Measurements from ENCODE around the gene DOHH.

DOHH gene

DNA sequence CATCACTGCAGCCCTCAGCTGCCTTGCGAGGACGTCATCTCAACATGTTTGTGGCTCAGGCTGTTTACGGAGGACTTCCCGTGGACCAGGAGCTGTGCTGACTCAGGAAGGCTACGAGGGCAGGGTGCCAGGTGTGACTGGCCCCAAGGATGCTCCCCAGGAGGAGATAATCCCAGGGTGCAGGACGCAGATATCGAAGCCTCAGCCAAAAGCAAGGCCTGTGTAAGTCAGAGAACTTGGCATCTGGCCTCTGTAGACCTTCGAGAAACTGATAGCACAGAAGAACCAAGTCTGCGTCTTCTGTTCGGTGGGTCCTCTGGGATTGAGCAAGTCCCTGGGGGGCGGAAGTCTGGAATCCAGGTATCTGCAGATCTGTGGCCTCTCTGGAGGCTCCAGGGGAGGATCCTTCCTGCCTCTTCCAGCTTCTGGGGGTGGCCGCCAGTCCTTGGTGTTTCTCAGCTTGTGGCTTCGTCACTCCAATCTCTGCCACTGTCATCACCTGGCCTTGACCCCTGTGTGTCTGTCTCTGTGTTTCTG is 2.6 kb upstream of the DOHH start:
- no peak for DNase-seq (ENCODE audit: low read depth)

DNA sequence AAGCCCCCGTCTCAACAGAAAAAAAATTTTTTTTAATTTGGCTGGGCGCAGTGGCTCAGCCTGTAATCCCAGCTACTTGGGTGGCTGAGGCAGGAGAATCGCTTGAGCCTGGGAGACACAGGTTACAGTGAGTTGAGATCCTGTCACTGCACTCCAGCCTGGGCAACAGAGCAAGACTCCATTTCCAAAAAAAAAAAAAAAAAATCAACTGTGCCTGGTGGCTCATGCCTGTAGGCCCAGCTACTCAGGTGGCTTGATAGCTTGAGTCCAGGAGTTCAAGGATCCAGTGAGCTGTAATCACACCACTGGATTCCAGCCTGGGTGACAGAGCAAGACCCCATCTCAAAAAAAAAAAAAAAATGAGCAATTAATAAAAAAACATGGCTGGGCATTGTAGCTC is 1.3 kb upstream of the DOHH start:
- no peak for DNase-seq (ENCODE audit: low read depth)

- no peak for DNase-seq (ENCODE audit: low read depth)
Measured at GRCh38 chr19:3499738-3500428, 591 bp downstream of the DOHH start.

DNA sequence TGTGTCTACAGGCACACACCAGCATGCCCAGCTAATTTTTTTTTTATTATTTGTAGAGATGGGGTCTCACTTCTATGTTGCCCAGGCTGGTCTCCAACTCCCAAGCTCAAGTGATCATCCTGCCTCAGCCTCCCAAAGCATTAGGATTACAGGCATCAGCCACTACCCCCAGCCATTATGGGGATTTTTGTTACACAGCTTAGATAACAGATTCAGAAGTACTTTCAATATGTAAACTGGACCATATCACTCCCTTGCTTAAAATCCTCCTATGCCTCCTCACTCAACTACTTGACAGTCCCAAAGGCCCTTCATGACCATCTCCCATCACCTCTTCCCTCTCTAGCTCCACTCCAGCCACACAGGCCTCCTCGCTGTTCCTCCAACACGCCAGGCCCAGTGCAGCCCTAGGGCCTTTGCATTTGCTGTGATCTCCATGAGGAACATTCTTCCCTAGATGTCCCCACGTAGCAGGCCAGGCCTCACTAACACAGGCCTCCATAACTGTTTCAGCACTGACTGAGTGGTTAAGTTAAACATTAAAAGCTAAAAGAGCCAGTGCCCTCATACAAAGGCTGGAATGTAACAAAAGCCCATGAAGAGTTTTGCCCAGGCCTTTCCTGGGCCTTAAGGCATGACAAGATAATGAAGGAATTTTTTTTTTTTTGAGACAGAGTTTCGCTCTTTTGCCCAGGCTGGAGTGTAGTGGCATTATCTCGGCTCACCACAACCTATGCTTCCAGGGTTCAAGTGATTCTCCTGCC is 2.5 kb downstream of the DOHH start:
- no peak for DNase-seq (ENCODE audit: low read depth)

- no peak for DNase-seq (ENCODE audit: low read depth)
Measured at GRCh38 chr19:3496392-3497273, 3.8 kb downstream of the DOHH start.

GRCh38 chr19:3494559-3494958 is 5.9 kb downstream of the DOHH start:
- DNase-seq (ENCODE audit: low read depth) = no peak

DNA sequence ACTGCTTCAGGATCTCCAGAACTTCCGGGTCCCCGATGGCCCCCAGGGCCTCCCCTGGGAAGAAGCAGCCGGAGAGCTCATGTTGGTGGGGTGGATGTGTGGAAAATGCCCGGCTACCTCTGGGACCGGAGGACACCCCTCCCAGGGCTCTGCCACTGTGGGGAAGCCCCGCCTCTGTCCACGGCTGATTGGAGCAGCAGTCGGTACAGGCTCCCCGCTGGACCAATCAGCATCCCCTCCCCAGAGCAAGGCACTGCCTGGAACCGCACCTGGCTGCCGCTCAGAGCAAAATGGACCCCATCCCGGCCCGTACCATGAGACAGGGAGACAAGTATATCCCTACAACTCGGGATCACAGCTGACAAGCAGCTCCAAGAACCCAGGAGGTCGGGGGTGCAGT is 6.4 kb downstream of the DOHH start:
- DNase-seq (ENCODE audit: low read depth) = no peak

GRCh38 chr19:3493651-3494050 is 6.8 kb downstream of the DOHH start:
- DNase-seq (ENCODE audit: low read depth) = no peak

- no peak for DNase-seq (ENCODE audit: low read depth)
Measured at GRCh38 chr19:3492919-3493318, 7.6 kb downstream of the DOHH start.

DNA sequence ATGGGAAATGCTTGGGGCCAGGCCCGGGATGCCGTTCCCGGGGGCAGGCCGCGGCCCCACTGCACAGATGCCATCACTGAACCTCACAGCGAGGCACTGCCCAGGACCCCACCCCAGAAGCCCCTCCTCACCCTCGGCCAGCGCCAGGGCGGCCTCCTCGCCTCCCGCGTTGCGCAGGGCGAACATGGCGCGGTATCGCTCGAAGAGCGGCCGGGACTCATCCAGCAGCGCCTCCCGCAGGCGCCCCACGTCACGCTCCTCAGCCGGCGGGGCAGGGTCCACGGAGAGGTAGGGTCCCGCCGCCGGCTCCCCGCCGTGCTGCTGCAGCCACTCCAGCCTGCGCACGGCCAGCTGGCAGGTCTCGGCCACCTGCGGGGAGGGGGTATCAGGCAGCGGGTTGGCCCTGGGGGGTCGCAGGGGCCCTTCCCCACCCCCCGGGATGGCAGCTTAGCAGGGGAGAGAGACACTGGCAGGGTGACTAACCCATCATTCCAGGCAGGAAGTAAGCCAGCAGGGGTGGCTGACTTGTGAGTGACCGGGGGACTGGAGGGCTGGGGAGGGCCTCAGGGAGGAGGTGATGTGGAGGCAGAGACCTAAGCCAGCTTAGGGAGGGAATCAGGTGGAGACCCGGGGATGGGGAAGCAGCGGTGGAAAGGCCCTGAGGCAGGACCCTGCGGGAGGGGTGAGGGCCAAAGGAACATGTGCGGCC is 8.2 kb downstream of the DOHH start:
- DNase-seq (ENCODE audit: low read depth) = no peak

DNA sequence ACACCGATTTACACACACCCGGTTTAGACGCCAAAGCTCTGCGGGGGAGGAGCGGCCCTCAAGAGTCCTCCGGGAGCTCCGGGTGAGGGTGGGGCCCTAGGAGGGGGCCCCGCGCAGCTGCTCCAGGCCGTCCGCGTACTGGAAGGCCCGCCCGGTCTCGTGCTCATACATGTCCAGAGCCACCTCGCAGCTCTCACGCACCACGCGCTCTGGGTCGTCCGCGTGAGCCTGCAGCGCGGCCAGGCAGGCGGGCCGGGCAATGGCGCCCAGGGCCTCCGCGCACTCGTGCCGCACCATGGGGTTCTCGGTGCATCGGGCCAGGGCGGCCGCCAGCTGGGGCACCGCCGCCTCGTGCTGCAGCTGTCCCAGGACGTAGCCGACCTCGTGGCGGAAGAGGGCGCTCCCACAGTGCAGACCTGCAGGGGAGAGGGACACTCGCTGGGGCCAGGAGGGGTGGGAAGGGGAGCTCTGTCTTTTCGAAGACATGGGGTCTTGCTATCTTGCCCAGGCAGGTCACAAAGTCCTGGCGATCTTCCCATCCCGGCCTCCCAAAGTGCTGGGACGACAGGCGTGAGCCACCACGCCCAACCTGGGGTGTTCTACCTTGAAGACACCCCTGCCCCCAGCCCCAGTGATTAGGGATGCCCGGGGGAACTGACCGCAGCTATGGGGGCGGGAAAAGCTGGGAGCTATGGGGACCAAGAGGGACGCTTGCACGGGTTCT is 8.9 kb downstream of the DOHH start:
- DNase-seq (ENCODE audit: low read depth) = no peak

DNA sequence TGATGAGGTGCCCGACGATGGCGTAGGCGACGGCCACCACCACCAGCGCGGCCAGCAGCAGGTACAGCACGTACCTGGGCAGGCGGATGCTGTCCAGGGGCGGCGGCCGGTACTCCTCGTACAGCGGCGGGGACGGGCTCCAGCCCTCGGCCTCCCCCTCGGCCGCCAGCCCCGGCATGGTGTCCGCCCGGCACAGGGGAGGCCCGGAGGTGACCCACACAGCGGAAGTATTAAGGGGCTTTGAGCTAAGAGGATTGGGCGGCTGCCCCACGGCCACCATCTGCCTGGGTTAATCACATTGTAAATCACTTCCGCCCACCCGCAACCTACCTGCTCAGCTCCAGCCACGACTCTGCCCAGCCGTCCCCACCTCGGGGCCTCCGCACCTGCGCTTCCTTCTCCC is 17.2 kb downstream of the DOHH start, which contains the start of gene SMIM44:
Gene SMIM44, minus strand, starts transcription at position 216 of the 403 bp plus-strand sequence. Its CDS starts 38 bp downstream, at position 178.
- no peak for DNase-seq (ENCODE audit: low read depth)

DNA sequence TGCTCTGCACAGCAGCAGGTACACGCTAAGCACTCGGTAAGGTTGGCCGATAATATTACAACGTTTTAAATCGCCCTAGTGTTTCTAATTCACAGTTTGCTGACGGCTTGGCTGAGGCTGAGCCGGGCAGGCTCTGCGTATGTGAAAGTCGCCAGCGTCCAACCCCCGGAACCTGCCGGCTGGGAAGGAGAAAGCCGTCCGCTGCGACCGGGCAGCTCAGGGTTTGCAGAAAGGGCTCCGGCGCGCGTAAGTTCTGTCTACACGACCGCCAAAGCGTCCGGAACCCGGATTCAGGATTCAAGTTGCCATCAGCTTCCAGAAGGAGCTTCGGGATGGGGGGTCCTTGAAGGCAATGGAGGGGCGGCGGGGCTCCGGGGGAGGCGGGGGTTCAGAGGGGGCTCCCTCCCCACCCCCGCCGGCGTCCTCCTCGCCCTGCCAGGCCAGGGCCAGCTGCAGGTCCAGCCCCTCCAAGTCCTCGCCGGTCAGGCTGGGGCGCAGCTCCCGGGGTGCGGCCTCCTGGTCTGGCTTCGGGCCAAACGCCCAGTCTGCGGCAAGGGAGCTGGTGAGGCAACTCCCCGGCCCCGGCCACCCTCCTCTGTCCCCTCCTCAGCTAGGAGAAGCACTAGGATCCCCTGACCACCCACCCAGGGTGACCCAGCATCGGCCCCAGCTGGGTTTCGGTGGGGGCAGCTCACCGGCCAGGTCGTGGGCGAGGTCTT is 17.8 kb downstream of the DOHH start:
- DNase-seq (ENCODE audit: low read depth) = no peak

GRCh38 chr19:3481241-3482090 is 19.0 kb downstream of the DOHH start:
- DNase-seq (ENCODE audit: low read depth) = no peak

- DNase-seq (ENCODE audit: low read depth) = no peak
Measured at GRCh38 chr19:3480383-3481091, 19.9 kb downstream of the DOHH start, which contains the start of gene SMIM24. Gene SMIM24, minus strand, starts transcription at chr19:3480525. Its CDS starts 62 bp downstream, at chr19:3480463.

DNA sequence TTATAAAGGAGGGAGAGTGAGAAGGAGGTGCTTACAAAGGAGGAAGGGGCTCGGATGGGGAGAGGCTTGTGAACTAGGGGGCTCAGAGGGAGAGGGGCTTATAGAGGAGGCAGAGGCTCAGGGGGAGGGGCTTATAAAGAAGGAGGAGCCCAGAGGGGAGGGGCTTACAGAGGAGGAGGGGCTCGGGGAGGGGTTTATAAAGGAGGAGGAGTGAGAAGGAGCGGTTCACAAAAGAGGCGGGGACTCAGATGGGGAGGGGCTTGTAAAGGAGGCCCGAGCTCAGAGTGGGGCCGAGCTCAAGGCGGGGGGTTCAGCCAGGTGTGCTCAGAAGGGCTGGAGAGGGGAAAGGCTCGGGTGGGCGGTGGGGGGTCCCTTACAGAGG is 20.6 kb downstream of the DOHH start:
- DNase-seq (ENCODE audit: low read depth) = no peak

- no peak for DNase-seq (ENCODE audit: low read depth)
Measured at GRCh38 chr19:3479177-3479833, 21.2 kb downstream of the DOHH start.

Measured in HS-27A (cell line).